Hematopoietic multipotent progenitor cell treated with erythropoietin and hydrocortisone succinate and interleukin-3 and kit ligand, for 8 days (in vitro differentiated cells): Measurements from ENCODE around the gene RBM39.

Experiments used
- DNase-seq: peaks from one replicate; pipeline ENCODE4 v3.0.0-alpha.2; 2015

The RBM39 gene

GRCh38 chr20:35665949-35666288 is 76.1 kb downstream of the RBM39 start:
- no peak for DNase-seq

GRCh38 chr20:35664466-35665206 is 77.4 kb downstream of the RBM39 start, which contains the start of the genes CPNE1 and RBM12:
Gene CPNE1 (minus strand): TSS chr20:35664900. CDS start chr20:35632923, 31,977 bp downstream.
Gene RBM12 (minus strand): TSS chr20:35664900. CDS start chr20:35655322, 9,578 bp downstream.
- DNase-seq: peak; percentile 93

GRCh38 chr20:35663516-35664465 is 78.3 kb downstream of the RBM39 start:
- DNase-seq: peak; percentile 31

GRCh38 chr20:35662551-35662950 is 79.5 kb downstream of the RBM39 start:
- DNase-seq: no peak

GRCh38 chr20:35661908-35662307 is 80.2 kb downstream of the RBM39 start:
- no peak for DNase-seq

- no peak for DNase-seq
These were observed 81.0 kb downstream of the RBM39 start for GRCh38 chr20:35661053-35661452.

GRCh38 chr20:35660122-35660937 is 81.7 kb downstream of the RBM39 start:
- DNase-seq: no peak

GRCh38 chr20:35657271-35657670 is 84.8 kb downstream of the RBM39 start:
- no peak for DNase-seq

GRCh38 chr20:35654415-35654814 is 87.6 kb downstream of the RBM39 start:
- no peak for DNase-seq

GRCh38 chr20:35653893-35654292 is 88.2 kb downstream of the RBM39 start:
- DNase-seq: no peak
